GM19023 (cell line): Measurements from ENCODE around the gene FAM89A.
A peak's percentile ranks its signal among the peaks of the same experiment; 100 is the strongest.
"Not testable (repeated sequence)": the region's sequence is repeated elsewhere in the genome, so short reads cannot be mapped to it uniquely, and the experiment has no call there.

ENCODE experiments used
- ATAC-seq: cut with Tn5 transposase; IDR thresholded peaks from one replicate; pipeline ENCODE4 v1.9.1; 2021; ENCODE audit warnings: mild to moderate bottlenecking, moderate library complexity; ENCODE audit not compliant: unreplicated experiment

FAM89A gene

DNA sequence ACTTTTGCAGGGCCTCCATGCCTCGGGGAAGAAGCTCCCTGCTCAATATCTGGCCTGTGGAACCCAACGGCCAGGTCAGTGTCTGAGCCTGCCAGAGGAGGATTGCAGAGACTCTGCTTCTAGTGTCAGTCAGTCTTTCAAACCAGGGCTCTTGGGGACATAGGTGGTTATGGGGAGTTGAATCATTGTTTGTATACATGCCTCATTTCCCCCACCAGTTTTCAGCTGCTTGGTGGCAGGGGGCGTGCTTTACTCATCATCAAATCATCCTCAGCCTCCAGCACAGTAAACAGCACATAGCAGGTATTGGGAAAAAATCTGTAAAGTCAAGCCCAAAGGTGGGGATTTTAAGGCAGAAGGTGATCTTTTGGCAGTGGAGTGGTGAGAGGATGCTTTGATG is 17.4 kb upstream of the FAM89A start:
- ATAC-seq, result no peak

DNA sequence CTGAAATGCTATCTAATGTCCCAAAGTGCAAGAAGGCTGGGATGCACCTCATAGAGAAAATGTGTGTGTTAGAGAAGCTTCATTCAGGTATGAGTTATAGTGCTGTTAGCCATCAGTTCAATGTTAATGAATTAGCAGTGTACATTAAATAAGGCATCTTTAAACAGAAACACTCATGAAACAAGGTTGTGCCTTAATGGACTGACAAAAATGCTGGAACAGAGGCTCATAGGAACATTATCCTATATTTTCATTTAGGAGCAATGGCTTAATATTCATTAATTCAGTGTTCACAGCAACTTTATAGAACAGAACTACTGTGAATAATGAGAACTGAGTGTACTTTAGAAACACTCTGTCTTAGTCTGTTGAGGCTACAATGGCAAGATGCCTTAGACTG is 15.2 kb upstream of the FAM89A start:
- ATAC-seq, result no peak

- peak; percentile 63 for ATAC-seq
Measured at GRCh38 chr1:231053493-231054162, 13.6 kb upstream of the FAM89A start.

- ATAC-seq, result no peak
Measured at GRCh38 chr1:231052777-231053176, 12.7 kb upstream of the FAM89A start.

DNA sequence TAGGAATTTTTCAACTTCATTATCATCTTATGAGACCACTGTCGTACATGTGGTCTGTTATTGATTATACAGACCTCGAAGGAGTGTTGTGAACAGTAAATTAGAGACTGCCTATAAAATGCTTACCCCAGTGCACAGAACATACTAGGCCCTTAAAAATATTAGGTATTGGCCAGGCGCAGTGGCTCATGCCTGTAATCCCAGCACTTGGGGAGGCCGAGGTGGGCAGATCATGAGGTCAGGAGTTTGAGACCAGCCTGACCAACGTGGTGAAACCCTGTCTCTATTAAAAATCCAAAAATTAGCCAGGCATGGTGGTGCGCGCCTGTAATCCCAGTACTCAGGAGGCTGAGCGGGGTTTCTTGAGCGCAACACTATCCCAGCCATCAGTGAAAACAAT is 10.9 kb upstream of the FAM89A start:
- ATAC-seq, result not testable (repeated sequence)

DNA sequence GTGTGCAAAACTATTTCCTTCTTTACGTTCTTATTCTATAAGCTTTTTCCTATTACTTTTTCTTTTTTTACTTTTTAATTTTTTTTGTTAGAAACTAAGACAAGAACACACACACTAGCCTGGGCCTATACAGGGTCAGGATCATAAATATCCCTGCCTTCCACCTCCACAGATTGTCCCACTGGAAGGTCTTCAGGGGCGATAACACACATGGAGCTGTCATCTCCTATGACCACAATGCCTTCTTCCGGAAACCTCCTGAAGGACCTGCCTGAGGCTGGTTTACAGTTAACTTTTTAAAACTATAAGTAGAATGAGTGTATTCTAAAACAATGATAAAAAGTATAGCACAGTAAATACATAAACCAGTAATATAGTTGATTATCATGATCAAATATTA is 10.3 kb upstream of the FAM89A start:
- ATAC-seq, result no peak

- no peak for ATAC-seq
Measured at GRCh38 chr1:231049121-231049979, 9.3 kb upstream of the FAM89A start.

DNA sequence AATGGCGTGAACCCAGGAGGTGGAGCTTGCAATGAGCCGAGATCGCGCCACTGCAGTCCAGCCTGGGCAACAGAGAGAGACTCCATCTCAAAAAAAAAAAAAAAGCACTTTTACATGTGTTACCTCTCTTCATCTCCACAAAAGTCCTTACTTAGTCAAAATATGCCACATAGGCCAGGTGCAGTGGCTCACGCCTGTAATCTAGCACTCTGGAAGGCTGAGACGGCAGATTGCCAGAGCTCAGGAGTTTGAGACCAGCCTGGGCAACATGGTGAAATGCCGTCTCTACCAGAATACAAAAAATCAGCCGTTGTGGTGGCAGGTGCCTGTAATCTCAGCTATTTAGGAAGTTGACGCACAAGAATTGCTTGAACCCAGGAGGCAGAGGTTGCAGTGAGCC is 8.4 kb upstream of the FAM89A start:
- ATAC-seq, result not testable (repeated sequence)

GRCh38 chr1:231047529-231047928 is 7.5 kb upstream of the FAM89A start:
- not testable (repeated sequence) for ATAC-seq

- no peak for ATAC-seq
Measured at GRCh38 chr1:231046730-231047395, 6.8 kb upstream of the FAM89A start.

- not testable (repeated sequence) for ATAC-seq
Measured at GRCh38 chr1:231045921-231046729, 6.1 kb upstream of the FAM89A start.

- ATAC-seq, result no peak
Measured at GRCh38 chr1:231045286-231045685, 5.2 kb upstream of the FAM89A start.

GRCh38 chr1:231044588-231044987 is 4.5 kb upstream of the FAM89A start:
- ATAC-seq, result no peak

- ATAC-seq, result no peak
Measured at GRCh38 chr1:231041719-231042261, 1.7 kb upstream of the FAM89A start.

GRCh38 chr1:231040800-231041718 is 1.0 kb upstream of the FAM89A start:
- ATAC-seq, result no peak

DNA sequence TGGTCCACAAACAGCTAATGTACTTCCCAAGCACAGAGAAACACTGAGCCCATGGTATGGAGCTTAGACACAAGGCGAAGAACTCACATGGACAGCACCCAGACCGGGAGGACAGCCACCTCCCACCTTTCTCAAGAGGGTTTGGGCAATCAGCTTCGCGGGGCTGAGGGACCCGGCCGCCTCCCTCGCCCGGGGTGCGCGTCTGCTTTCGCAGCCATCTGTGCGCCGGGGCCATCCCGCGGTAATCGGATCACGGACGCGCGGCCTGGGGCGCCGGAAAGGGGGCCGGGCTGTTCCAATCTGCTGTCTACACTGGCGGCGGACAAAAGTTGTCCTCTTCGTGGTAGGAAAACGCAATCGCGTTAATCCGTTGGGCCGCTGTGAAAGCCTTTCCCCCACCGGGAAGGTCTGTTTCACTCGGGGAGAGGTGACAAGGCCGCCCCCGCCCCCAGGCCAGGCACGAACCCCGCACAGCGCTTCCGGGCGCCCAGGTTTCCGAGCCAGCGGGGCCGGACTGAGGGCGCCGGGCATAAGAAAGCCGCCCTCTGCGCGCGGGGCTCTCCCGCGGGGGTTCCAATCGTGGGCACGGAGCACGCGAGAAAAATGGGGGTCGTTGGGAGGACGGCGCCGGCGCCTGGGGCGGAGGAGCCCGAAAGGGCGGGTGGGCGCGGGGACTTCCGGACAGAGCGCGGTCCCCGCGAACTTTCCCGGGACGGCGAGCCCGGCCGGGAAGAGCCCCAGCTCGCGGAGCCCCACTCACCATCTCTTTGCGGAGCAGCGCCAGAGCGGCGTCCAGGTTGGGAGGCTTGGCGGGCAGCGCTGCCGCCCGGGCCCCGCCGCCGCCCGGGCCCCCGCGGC is 664 bp downstream of the FAM89A start:
- peak; percentile 41 for ATAC-seq

DNA sequence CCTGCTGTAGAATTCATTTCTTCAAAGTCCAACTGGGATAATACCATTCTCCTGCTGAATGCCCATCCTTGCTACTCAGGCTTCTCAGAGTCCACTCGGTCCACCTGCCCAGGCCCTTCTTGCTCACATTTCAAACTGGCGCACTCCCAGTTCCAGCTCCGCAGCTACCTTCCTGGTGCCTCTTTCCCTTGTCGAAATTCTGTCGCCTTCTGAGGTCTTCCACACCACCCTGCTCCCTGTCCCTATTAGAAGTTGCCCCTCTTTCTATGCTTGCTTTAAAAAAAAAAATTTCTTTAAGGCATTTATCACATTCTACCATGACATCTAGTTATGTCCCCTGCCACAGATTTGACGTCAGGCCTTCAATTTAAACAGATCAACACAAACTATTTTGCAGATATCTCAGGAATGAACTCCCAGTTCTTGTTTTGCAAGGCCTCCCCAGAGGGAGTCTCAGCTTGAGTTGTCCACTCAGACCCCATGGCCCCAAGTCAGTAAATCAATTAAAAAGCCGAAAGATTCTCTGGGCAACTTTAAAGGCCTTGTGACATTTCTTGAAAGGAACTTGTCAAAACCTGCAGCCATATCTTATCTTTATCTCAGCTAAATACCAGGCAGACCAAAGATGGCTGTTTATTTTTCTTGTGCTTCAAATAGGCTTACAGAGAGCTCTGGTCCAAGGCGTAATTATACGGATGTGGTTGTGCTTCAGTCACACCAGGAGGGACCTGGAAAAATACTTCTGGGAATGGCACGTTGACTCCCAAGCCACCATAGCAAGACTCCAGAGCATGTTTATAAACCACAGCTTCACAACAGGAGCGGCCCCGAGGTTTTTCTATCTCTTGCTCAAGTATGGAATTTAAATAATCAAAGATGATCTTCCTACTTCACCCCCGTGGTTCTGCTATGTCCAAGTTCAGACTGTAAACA is 2.2 kb downstream of the FAM89A start:
- no peak for ATAC-seq

DNA sequence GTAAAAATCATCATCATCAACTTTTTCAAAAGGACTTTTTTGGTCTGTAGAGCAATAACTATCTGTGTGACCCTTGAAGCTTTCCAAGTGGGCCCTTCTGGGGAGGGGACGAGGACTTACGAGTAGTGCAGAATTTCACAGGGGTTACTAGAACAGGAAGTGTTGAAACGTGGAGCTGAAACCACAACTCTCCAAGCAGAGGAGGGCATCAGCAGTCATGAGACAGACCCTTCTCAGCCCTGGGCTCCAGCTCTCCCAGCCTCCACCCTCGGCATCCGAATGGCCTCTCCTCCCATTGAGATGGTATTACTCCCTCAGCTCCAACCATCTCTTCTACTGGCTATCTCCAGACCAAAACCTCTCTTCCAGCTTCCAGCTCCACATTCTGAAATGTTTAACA is 3.6 kb downstream of the FAM89A start:
- no peak for ATAC-seq
